ENCODE results near the gene GZF1. TPM values are rescaled to one million over a fixed set of nuclear protein-coding genes. Genes with fewer than 3 reads are reported as not detected.

Gene GZF1
- total RNA-seq, 1 donor from 2014 or later, result 13.9 TPM

DNA sequence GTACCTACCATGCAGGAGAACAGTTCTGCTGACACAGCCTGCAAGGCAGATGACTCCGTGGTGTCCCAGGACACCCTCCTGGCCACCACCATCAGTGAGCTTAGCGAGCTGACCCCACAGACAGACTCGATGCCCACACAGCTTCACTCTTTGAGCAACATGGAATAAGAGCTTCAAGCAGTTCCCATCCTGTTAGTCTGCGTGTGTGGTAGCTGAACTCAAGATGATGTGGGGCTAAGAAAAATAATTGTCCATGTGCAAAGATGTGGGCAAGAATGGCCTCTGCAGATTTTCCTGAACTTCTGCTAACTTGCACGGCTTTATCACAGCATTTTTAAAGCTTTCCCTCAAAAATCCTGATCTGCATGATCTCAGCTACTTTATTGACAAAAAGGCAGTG is 8.3 kb downstream of the GZF1 start:
- TF ChIP-seq, protein P1, sequence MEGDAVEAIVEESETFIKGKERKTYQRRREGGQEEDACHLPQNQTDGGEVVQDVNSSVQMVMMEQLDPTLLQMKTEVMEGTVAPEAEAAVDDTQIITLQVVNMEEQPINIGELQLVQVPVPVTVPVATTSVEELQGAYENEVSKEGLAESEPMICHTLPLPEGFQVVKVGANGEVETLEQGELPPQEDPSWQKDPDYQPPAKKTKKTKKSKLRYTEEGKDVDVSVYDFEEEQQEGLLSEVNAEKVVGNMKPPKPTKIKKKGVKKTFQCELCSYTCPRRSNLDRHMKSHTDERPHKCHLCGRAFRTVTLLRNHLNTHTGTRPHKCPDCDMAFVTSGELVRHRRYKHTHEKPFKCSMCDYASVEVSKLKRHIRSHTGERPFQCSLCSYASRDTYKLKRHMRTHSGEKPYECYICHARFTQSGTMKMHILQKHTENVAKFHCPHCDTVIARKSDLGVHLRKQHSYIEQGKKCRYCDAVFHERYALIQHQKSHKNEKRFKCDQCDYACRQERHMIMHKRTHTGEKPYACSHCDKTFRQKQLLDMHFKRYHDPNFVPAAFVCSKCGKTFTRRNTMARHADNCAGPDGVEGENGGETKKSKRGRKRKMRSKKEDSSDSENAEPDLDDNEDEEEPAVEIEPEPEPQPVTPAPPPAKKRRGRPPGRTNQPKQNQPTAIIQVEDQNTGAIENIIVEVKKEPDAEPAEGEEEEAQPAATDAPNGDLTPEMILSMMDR (IDR thresholded peaks at IDR 0.05; ENCODE audit: unreplicated experiment), result no peak
- H3K36me3 Mint-ChIP-seq, result peaks cover 31% of the 10 kb centered on the region

DNA sequence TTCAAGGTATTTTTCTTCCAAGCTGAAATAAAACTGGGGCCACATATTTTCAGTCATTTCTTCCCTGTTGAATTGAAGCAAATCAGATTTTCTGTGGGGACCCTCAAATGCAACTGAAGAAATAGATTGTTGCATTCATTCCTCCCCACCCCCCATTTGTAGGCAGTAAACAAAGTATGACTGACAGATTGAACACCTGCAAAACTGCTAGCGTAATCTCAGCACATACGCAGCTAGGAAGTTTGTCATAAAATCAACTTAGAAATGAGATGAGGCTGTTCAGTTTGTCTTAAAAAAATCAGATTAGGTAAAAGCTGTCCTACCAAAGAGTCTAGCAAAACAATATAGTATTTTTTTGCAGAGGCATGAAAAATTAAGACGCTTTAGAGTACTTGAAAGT is 8.9 kb downstream of the GZF1 start:
- Mint-ChIP-seq H3K9me3 (no peaks in the 10 kb centered on the region), H3K36me3 (peaks cover 37% of the 10 kb centered on the region), H3K4me3 (no peak overlapping the region), H3K27me3 (ENCODE audit: low read depth) (no peaks in the 10 kb centered on the region), H3K27ac (no peak overlapping the region), H3K4me1 (peaks cover 17% of the 10 kb centered on the region)
- no peak for DNase-seq (ENCODE audit: low spot score in 2 of 2, unreplicated experiment in 2 of 2)
- TF ChIP-seq, protein P1 (IDR thresholded peaks at IDR 0.05; ENCODE audit: unreplicated experiment), result no peak

More for the DNA sequence above, 8.3 kb downstream of the GZF1 start:
- Mint-ChIP-seq H3K9me3 (no peaks in the 10 kb centered on the region), H3K4me1 (peaks cover 18% of the 10 kb centered on the region), H3K27me3 (ENCODE audit: low read depth) (no peaks in the 10 kb centered on the region), H3K4me3 (no peak overlapping the region), H3K27ac (no peak overlapping the region)
- DNase-seq (ENCODE audit: low spot score in 2 of 2, unreplicated experiment in 2 of 2), result no peak

DNA sequence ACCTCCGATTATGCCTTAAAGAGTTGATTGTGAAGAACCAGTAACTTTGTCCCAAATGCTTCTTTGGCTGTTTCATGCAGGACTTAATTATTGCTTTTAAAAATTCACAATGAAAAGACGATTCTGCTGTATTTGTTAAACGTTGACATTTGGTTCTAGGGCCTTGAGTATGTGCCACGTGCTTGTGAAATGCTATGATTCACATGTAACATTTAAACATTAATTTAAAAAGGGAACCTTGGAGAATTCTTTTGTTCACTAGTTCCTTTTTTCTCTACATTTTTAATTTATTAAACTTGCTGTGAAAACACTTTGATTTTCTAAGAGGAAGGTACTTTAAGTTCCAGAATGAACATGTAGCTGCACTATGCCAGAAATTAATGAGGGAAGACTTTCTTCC is 9.5 kb downstream of the GZF1 start:
- no peak for DNase-seq (ENCODE audit: low spot score in 2 of 2, unreplicated experiment in 2 of 2)
- TF ChIP-seq, protein P1 (IDR thresholded peaks at IDR 0.05; ENCODE audit: unreplicated experiment), result no peak
- H3K9me3 Mint-ChIP-seq, result no peaks in the 10 kb centered on the region
- peaks cover 14% of the 10 kb centered on the region for H3K4me1 Mint-ChIP-seq
- no peaks in the 10 kb centered on the region for H3K27me3 Mint-ChIP-seq (ENCODE audit: low read depth)
- H3K36me3 Mint-ChIP-seq, result peaks cover 40% of the 10 kb centered on the region
- no peak overlapping the region for H3K4me3 Mint-ChIP-seq
- no peak overlapping the region for H3K27ac Mint-ChIP-seq

DNA sequence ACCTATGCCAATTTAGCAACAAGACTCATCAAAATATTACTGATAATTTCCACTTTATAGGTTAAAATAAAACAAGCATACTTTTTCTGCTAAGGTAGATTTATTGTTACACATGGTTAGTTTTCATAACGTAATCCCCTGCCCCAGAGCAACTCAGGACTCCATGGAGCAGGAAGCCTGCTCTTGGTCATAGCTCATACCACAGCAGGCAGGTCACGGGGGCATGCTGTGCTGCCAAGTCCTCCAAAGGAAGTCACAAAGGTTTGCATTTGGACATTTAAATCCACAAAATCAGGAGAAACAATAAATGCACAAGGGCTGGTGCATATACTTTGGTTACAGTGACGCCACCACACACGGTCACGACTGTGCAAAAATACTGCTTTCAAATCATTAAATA is 12.5 kb downstream of the GZF1 start:
- TF ChIP-seq, protein P1 (IDR thresholded peaks at IDR 0.05; ENCODE audit: unreplicated experiment), result no peak
- H3K4me1 Mint-ChIP-seq, result no peaks in the 10 kb centered on the region
- H3K4me3 Mint-ChIP-seq, result no peak overlapping the region
- H3K9me3 Mint-ChIP-seq, result no peaks in the 10 kb centered on the region
- peaks cover 53% of the 10 kb centered on the region for H3K36me3 Mint-ChIP-seq
- no peaks in the 10 kb centered on the region for H3K27me3 Mint-ChIP-seq (ENCODE audit: low read depth)
- H3K27ac Mint-ChIP-seq, result no peak overlapping the region
- no peak for DNase-seq (ENCODE audit: low spot score in 2 of 2, unreplicated experiment in 2 of 2)

DNA sequence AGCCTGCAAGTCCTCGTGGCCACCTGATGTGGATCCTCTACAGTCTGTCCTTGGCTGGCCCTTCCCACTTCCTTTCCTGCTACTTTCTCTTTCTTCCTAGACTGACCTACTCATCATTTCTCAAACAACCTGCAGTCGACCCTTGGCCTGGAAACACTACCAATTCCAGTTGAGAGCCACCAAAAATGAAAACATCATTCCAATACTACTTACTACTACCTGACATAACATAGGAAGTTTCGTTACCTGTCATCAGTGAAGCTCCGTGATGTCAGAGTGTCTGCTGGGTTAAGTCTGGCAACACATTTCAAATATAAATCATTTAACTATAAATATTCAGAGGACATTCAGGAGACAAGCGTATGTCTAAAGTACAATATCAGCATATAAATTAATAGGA is 13.8 kb downstream of the GZF1 start:
- no peaks in the 10 kb centered on the region for H3K9me3 Mint-ChIP-seq

More for the DNA sequence above, 13.8 kb downstream of the GZF1 start:
- Mint-ChIP-seq H3K4me3 (no peak overlapping the region), H3K4me1 (no peaks in the 10 kb centered on the region), H3K27me3 (ENCODE audit: low read depth) (no peaks in the 10 kb centered on the region), H3K27ac (no peak overlapping the region), H3K36me3 (peaks cover 45% of the 10 kb centered on the region)
- DNase-seq (ENCODE audit: low spot score in 2 of 2, unreplicated experiment in 2 of 2), result no peak
- TF ChIP-seq, protein P1 (IDR thresholded peaks at IDR 0.05; ENCODE audit: unreplicated experiment), result no peak

All from mesothelial cell of epicardium (in vitro differentiated cells).